Measurements from ENCODE around the gene THAP6.
"Not testable (repeated sequence)": the region's sequence is repeated elsewhere in the genome, so short reads cannot be mapped to it uniquely, and the experiment has no call there.

DNA sequence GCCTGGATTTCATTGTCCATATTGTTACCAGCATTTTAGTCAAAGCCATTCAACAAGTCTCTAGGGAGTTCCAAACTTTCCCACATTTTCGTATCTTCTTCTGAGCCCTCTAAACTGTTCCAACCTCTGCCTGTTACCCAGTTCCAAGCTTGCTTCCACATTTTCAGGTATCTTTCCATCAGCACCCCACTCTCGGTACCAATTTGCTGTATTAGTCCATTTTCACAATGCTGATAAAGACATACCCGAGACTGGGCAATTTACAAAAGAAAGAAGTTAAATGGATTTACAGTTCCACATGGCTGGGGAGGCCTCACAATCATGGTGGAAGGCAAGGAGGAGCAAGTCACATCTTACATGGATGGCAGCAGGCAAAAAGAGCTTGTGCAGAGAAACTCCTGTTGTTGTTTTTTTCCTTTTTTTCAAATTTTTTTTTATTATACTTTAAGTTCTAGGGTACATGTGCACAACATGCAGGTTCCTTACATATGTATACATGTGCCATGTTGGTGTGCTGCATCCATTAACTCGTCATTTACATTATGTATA is 19.1 kb downstream of the THAP6 start:
- TF ChIP-seq EZH2 (IDR thresholded peaks at IDR 0.05; ENCODE audit: low read length, missing control alignments) = not testable (repeated sequence)
- TF ChIP-seq, protein P1, sequence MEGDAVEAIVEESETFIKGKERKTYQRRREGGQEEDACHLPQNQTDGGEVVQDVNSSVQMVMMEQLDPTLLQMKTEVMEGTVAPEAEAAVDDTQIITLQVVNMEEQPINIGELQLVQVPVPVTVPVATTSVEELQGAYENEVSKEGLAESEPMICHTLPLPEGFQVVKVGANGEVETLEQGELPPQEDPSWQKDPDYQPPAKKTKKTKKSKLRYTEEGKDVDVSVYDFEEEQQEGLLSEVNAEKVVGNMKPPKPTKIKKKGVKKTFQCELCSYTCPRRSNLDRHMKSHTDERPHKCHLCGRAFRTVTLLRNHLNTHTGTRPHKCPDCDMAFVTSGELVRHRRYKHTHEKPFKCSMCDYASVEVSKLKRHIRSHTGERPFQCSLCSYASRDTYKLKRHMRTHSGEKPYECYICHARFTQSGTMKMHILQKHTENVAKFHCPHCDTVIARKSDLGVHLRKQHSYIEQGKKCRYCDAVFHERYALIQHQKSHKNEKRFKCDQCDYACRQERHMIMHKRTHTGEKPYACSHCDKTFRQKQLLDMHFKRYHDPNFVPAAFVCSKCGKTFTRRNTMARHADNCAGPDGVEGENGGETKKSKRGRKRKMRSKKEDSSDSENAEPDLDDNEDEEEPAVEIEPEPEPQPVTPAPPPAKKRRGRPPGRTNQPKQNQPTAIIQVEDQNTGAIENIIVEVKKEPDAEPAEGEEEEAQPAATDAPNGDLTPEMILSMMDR (conservative IDR thresholded peaks at IDR 0.05 in 1 of 2, IDR thresholded peaks at IDR 0.05 in 1 of 2; ENCODE audit: low read depth in 1 of 2, low read length in 2 of 2) = not testable (repeated sequence)
